ENCODE measurements around the gene PLEKHG7. TPM values are rescaled to one million over a fixed set of nuclear protein-coding genes. Genes with fewer than 3 reads are reported as not detected.

PLEKHG7 gene
- total RNA-seq, 1 donor from 2014 or later: not detected

DNA sequence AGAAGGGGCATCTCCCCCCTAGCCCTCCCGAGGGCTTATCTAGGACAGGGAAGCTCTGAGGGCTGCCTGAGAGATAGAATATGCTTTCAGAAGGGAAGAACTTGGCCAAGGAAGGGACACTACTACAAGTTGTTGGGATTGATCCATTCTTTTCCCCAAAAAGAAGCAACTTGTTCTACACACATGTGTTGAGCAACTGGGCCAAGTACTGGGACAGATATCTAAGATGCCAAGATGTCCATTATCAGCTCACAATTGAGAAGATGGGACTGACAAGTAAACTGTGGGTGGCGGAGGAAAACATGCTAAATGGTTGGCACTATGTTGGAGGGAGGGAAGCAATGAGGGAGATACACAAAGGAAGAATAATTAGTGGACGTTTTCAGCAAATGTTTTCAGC, 30.9 kb downstream of the PLEKHG7 start:
- H3K27ac Mint-ChIP-seq (ENCODE audit: unreplicated experiment): no peak overlapping the region
- no peaks in the 10 kb centered on the region for H3K27me3 Mint-ChIP-seq (ENCODE audit: low read depth)
- H3K4me1 Mint-ChIP-seq (ENCODE audit: low read depth): peaks cover 11% of the 10 kb centered on the region
- peaks cover 3% of the 10 kb centered on the region for H3K36me3 Mint-ChIP-seq (ENCODE audit: low read depth)
- H3K9me3 Mint-ChIP-seq (ENCODE audit: low read depth): peaks cover 4% of the 10 kb centered on the region
- no peak overlapping the region for H3K4me3 Mint-ChIP-seq (ENCODE audit: unreplicated experiment)
- TF ChIP-seq CTCF (IDR thresholded peaks at IDR 0.05): no peak
- DNase-seq (ENCODE audit: low spot score): no peak

GRCh38 chr12:92735131-92735721, 32.4 kb downstream of the PLEKHG7 start:
- peaks cover 4% of the 10 kb centered on the region for H3K9me3 Mint-ChIP-seq (ENCODE audit: low read depth)

GRCh38 chr12:92736605-92737004, 33.8 kb downstream of the PLEKHG7 start:
- TF ChIP-seq CTCF (IDR thresholded peaks at IDR 0.05): no peak
- no peak overlapping the region for H3K27ac Mint-ChIP-seq (ENCODE audit: unreplicated experiment)
- H3K36me3 Mint-ChIP-seq (ENCODE audit: low read depth): peaks cover 3% of the 10 kb centered on the region
- no peak overlapping the region for H3K4me3 Mint-ChIP-seq (ENCODE audit: unreplicated experiment)
- DNase-seq (ENCODE audit: low spot score): no peak
- H3K9me3 Mint-ChIP-seq (ENCODE audit: low read depth): peaks cover 4% of the 10 kb centered on the region
- no peaks in the 10 kb centered on the region for H3K27me3 Mint-ChIP-seq (ENCODE audit: low read depth)
- peaks cover 11% of the 10 kb centered on the region for H3K4me1 Mint-ChIP-seq (ENCODE audit: low read depth)

More at GRCh38 chr12:92735131-92735721, 32.4 kb downstream of the PLEKHG7 start:
- no peaks in the 10 kb centered on the region for H3K27me3 Mint-ChIP-seq (ENCODE audit: low read depth)
- H3K4me3 Mint-ChIP-seq (ENCODE audit: unreplicated experiment): no peak overlapping the region
- DNase-seq (ENCODE audit: low spot score): no peak
- H3K36me3 Mint-ChIP-seq (ENCODE audit: low read depth): peaks cover 3% of the 10 kb centered on the region
- TF ChIP-seq CTCF (IDR thresholded peaks at IDR 0.05): peak; percentile 52
- H3K27ac Mint-ChIP-seq (ENCODE audit: unreplicated experiment): peak overlapping the region; percentile 86
- peaks cover 11% of the 10 kb centered on the region for H3K4me1 Mint-ChIP-seq (ENCODE audit: low read depth)

DNA sequence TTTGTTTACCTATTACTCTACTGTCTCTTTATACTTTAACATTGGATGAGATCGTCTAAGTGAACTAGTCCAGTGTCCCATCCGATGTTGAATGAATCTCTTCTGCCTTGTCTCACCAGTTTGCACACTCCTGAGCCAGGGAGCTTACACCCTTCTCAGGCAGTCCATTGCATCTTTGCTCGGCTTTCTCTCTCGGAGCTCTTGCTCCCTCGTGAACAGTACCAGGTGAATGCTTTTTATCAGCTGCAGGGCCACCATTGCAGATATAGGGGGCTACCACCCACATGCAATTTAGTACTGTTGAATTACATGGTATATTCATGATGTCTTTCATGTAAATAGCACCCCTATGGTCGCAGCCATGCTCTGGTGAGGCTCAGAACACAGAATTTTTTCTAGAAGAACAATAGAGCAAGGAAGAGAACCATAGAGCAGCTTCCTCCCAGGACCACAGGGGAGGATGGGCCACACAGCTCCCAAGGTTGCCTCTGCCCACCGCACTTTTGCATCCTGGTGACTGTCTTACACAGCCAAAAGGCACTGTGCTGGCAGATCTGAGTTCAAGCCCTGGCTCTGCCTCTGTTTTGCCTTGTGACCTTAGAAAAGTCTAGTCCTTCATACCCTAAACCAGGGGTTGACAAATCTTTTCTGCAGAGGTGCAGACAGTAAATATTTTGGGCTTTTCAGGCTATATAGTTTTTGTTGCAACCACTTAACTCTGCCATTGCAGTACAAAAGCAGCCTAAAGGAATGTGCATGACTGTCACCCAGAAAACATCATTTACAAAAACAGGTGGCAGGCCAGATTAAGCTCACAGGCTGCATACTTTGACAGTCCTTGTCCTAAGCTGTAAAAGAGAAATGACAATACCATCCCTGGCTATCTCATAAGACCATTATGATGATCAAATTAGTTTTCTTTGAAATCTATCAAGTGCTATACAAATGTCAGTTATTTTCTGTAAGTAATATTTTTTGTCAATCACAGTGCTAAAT, 35.4 kb downstream of the PLEKHG7 start:
- no peak overlapping the region for H3K27ac Mint-ChIP-seq (ENCODE audit: unreplicated experiment)
- no peak overlapping the region for H3K4me3 Mint-ChIP-seq (ENCODE audit: unreplicated experiment)
- TF ChIP-seq CTCF (IDR thresholded peaks at IDR 0.05): no peak
- H3K27me3 Mint-ChIP-seq (ENCODE audit: low read depth): no peaks in the 10 kb centered on the region
- peaks cover 4% of the 10 kb centered on the region for H3K9me3 Mint-ChIP-seq (ENCODE audit: low read depth)
- DNase-seq (ENCODE audit: low spot score): no peak
- H3K4me1 Mint-ChIP-seq (ENCODE audit: low read depth): peaks cover 11% of the 10 kb centered on the region
- H3K36me3 Mint-ChIP-seq (ENCODE audit: low read depth): peaks cover 3% of the 10 kb centered on the region

GRCh38 chr12:92739113-92739512, 36.3 kb downstream of the PLEKHG7 start:
- no peak for DNase-seq (ENCODE audit: low spot score)
- H3K27ac Mint-ChIP-seq (ENCODE audit: unreplicated experiment): no peak overlapping the region
- peaks cover 4% of the 10 kb centered on the region for H3K9me3 Mint-ChIP-seq (ENCODE audit: low read depth)
- peaks cover 11% of the 10 kb centered on the region for H3K4me1 Mint-ChIP-seq (ENCODE audit: low read depth)
- H3K36me3 Mint-ChIP-seq (ENCODE audit: low read depth): peaks cover 3% of the 10 kb centered on the region
- no peak for TF ChIP-seq CTCF (IDR thresholded peaks at IDR 0.05)
- no peaks in the 10 kb centered on the region for H3K27me3 Mint-ChIP-seq (ENCODE audit: low read depth)
- no peak overlapping the region for H3K4me3 Mint-ChIP-seq (ENCODE audit: unreplicated experiment)
